Fibroblast of lung (primary cell): ENCODE results near the gene NOP9. TPM values are rescaled to one million over a fixed set of nuclear protein-coding genes. Genes with fewer than 3 reads are reported as not detected.
A peak's percentile ranks its signal among the peaks of the same experiment; 100 is the strongest.

ENCODE experiments used
- DNase-seq, 2 donors: peaks; one replicate each; pipeline versions ENCODE4 v3.0.0 to v3.0.0-alpha.2; 2010; ENCODE audit warnings: low read depth in 2 of 2
- H2AFZ ChIP-seq: 2 replicates; pipeline ENCODE4 v1.5.1; 2012; ENCODE audit warnings: low read length, control low read depth, inconsistent platforms
- H3K27ac ChIP-seq: 2 replicates; pipeline ENCODE4 v1.5.1; 2011; ENCODE audit warnings: low read length, control low read depth; ENCODE audit not compliant: insufficient read depth
- H3K27me3 ChIP-seq: 2 replicates; pipeline ENCODE4 v1.5.1; 2011; ENCODE audit warnings: mild to moderate bottlenecking, low read length; ENCODE audit not compliant: control insufficient read depth, insufficient read depth
- H3K36me3 ChIP-seq: 2 replicates; pipeline ENCODE4 v1.5.1; 2011; ENCODE audit warnings: low read length; ENCODE audit not compliant: control insufficient read depth, insufficient read depth
- H3K4me1 ChIP-seq: 2 replicates; pipeline ENCODE4 v1.5.1; 2011; ENCODE audit warnings: low read length; ENCODE audit not compliant: control insufficient read depth, insufficient read depth; ENCODE audit errors: extremely low read depth
- H3K4me2 ChIP-seq: 2 replicates; pipeline ENCODE4 v1.5.1; 2011; ENCODE audit warnings: low read length, control low read depth; ENCODE audit not compliant: insufficient read depth; ENCODE audit errors: extremely low read depth
- H3K4me3 ChIP-seq, 4 experiments: fragments of 200-600 bp in 1 of 4; sonication (generic) in 1 of 4; replicated peaks in 1 of 4; 2 replicates each; pipeline ENCODE4 v1.5.1; 2011 to 2016; ENCODE audit warnings: low read length in 4 of 4, low read depth in 3 of 4, mild to moderate bottlenecking in 3 of 4, control low read depth in 2 of 4, inconsistent platforms in 1 of 4, mixed read lengths in 1 of 4; ENCODE audit not compliant: insufficient read depth in 1 of 4; ENCODE audit errors: control extremely low read depth in 1 of 4
- H3K79me2 ChIP-seq: 2 replicates; pipeline ENCODE4 v1.5.1; 2012; ENCODE audit warnings: mild to moderate bottlenecking, low read length, inconsistent platforms; ENCODE audit not compliant: control insufficient read depth, insufficient read depth
- H3K9ac ChIP-seq: 2 replicates; pipeline ENCODE4 v1.5.1; 2011; ENCODE audit warnings: mild to moderate bottlenecking, low read length, control low read depth; ENCODE audit not compliant: insufficient read depth
- H3K9me3 ChIP-seq: 2 replicates; pipeline ENCODE4 v1.5.1; 2012; ENCODE audit warnings: low read depth, low read length; ENCODE audit not compliant: control insufficient read depth, insufficient read depth
- H4K20me1 ChIP-seq: 2 replicates; pipeline ENCODE4 v1.5.1; 2011; ENCODE audit warnings: low read length; ENCODE audit not compliant: control insufficient read depth, insufficient read depth; ENCODE audit errors: extremely low read depth
- CTCF ChIP-seq, 2 donors: IDR thresholded peaks in 1 of 2; conservative IDR thresholded peaks in 1 of 2; 1 replicate in 1 of 2; 2 replicates in 1 of 2; pipeline ENCODE4 v1.5.1; 2011 to 2012; ENCODE audit warnings: low read length in 2 of 2, control low read depth in 1 of 2, inconsistent platforms in 1 of 2, low read depth in 1 of 2, mild to moderate bottlenecking in 1 of 2
- EZH2 ChIP-seq: IDR thresholded peaks from 2 replicates; pipeline ENCODE4 v1.5.1; 2012; ENCODE audit warnings: low read length, control low read depth, mild to moderate bottlenecking; ENCODE audit errors: missing control alignments
- polyA plus RNA-seq, 2 donors: library from polyadenylated mRNA; depleted of rRNA in 1 of 2; stranded (reverse) in 1 of 2; unstranded in 1 of 2; fragments of >200 nt; gene quantifications; 2 replicates each; pipeline ENCODE4 v1.2.1, GENCODE V29; 2011 to 2012; ENCODE audit warnings: missing spikeins in 1 of 2
- total RNA-seq: library from RNA; depleted of rRNA; stranded (reverse); fragments of >200 nt; gene quantifications from 2 replicates; pipeline ENCODE4 v1.2.1, GENCODE V29; 2014

NOP9 gene
- total and polyA plus RNA-seq, 2 donors (not counting 1 experiment from before 2014, with no cell fraction given), result 8.0 to 16.2 TPM

- no peak for TF ChIP-seq EZH2
- no peak for TF ChIP-seq CTCF (conservative IDR thresholded peaks at IDR 0.05 in 1 of 2, IDR thresholded peaks at IDR 0.05 in 1 of 2; ENCODE audit: low read depth in 1 of 2, low read length in 2 of 2)
- no peaks in the 10 kb centered on the region for H3K4me1 ChIP-seq
Measured at GRCh38 chr14:24272467-24272866, 27.2 kb upstream of the NOP9 start.

GRCh38 chr14:24273422-24273998 is 26.1 kb upstream of the NOP9 start:
- DNase-seq, result no peak
- H3K9me3 ChIP-seq, result no peaks in the 10 kb centered on the region
- H3K36me3 ChIP-seq, result peaks cover 2% of the 10 kb centered on the region
- no peak overlapping the region for H2AFZ ChIP-seq
- H3K4me2 ChIP-seq, result no peak overlapping the region
- no peak overlapping the region for H3K27ac ChIP-seq
- no peaks in the 10 kb centered on the region for H3K4me1 ChIP-seq
- no peak overlapping the region for H3K9ac ChIP-seq
- no peaks in the 10 kb centered on the region for H4K20me1 ChIP-seq
- no peak overlapping the region for H3K4me3 ChIP-seq
- H3K27me3 ChIP-seq, result no peaks in the 10 kb centered on the region
- TF ChIP-seq EZH2 (no peak), CTCF (conservative IDR thresholded peaks at IDR 0.05 in 1 of 2, IDR thresholded peaks at IDR 0.05 in 1 of 2; ENCODE audit: low read depth in 1 of 2, low read length in 2 of 2) (peak in 1 of 2 donors; percentile 1)
- H3K79me2 ChIP-seq, result no peaks in the 10 kb centered on the region

More at GRCh38 chr14:24272467-24272866, 27.2 kb upstream of the NOP9 start:
- H3K4me2 ChIP-seq, result no peak overlapping the region
- no peak for DNase-seq
- H3K9ac ChIP-seq, result no peak overlapping the region
- H3K79me2 ChIP-seq, result no peaks in the 10 kb centered on the region
- no peaks in the 10 kb centered on the region for H3K9me3 ChIP-seq
- H3K4me3 ChIP-seq, result no peak overlapping the region
- H2AFZ ChIP-seq, result no peak overlapping the region
- no peaks in the 10 kb centered on the region for H3K27me3 ChIP-seq
- peaks cover 4% of the 10 kb centered on the region for H3K36me3 ChIP-seq
- H4K20me1 ChIP-seq, result no peaks in the 10 kb centered on the region
- no peak overlapping the region for H3K27ac ChIP-seq

- Histone ChIP-seq H3K27ac (no peak overlapping the region), H3K4me1 (no peaks in the 10 kb centered on the region), H3K4me3 (no peak overlapping the region), H2AFZ (no peak overlapping the region), H3K27me3 (no peaks in the 10 kb centered on the region), H3K79me2 (no peaks in the 10 kb centered on the region), H4K20me1 (no peaks in the 10 kb centered on the region), H3K9ac (no peak overlapping the region), H3K4me2 (no peak overlapping the region), H3K9me3 (no peaks in the 10 kb centered on the region), H3K36me3 (peaks cover 2% of the 10 kb centered on the region)
- DNase-seq, result peak in 1 of 2 donors; percentile 19
- no peak for TF ChIP-seq CTCF (conservative IDR thresholded peaks at IDR 0.05 in 1 of 2, IDR thresholded peaks at IDR 0.05 in 1 of 2; ENCODE audit: low read depth in 1 of 2, low read length in 2 of 2)
- TF ChIP-seq EZH2, result no peak
Measured at GRCh38 chr14:24274101-24274543, 25.5 kb upstream of the NOP9 start.
